K562 (cell line): ENCODE data around the gene ZNF292. TPM values are rescaled to one million over a fixed set of nuclear protein-coding genes. Genes with fewer than 3 reads are reported as not detected.
A peak's percentile ranks its signal among the peaks of the same experiment; 100 is the strongest.

ENCODE experiments used
- ATF1 ChIP-seq, 2 experiments: fragments of 450-650 bp in 1 of 2; IDR thresholded peaks; 2 replicates each; pipeline ENCODE4 v1.6.1; 2016; ENCODE audit warnings: missing compliant biosample characterization in 1 of 2, missing genetic modification characterization in 1 of 2
- BDP1 ChIP-seq: IDR thresholded peaks from 3 replicates; pipeline ENCODE4 v1.6.1; 2011; ENCODE audit not compliant: insufficient read length, insufficient read depth
- BRD4 ChIP-seq: fragments of 200-600 bp; sonication (generic); IDR thresholded peaks from 2 replicates; pipeline ENCODE4 v1.6.1; 2017; ENCODE audit warnings: inconsistent platforms
- CTBP1 ChIP-seq: fragments of 450-650 bp; IDR thresholded peaks from 2 replicates; pipeline ENCODE4 v1.6.1; 2016; ENCODE audit warnings: borderline replicate concordance
- GABPA ChIP-seq: fragments of 200-800 bp; sonication (Bioruptor generic); conservative IDR thresholded peaks from 2 replicates; pipeline ENCODE4 v1.6.1; 2016; ENCODE audit warnings: low read depth, missing genetic modification characterization, missing compliant biosample characterization
- IRF9 ChIP-seq: fragments of 450-650 bp; IDR thresholded peaks from 2 replicates; pipeline ENCODE4 v1.6.1; 2016; ENCODE audit warnings: missing biosample characterization, missing genetic modification characterization
- NCOA6 ChIP-seq: fragments of 450-650 bp; IDR thresholded peaks from 2 replicates; pipeline ENCODE4 v1.6.1; 2017; ENCODE audit warnings: mild to moderate bottlenecking
- NR2C1 ChIP-seq, 2 experiments: fragments of 450-650 bp; IDR thresholded peaks; 2 replicates each; pipeline ENCODE4 v1.6.1; 2017; ENCODE audit warnings: mild to moderate bottlenecking in 2 of 2, antibody characterized with exemption in 1 of 2, inconsistent platforms in 1 of 2, missing compliant biosample characterization in 1 of 2, missing genetic modification characterization in 1 of 2
- SNRNP70 ChIP-seq: fragments of 200-400 bp; formaldehyde crosslinking; optimal IDR thresholded peaks from 2 replicates; pipeline ENCODE3; 2017; ENCODE audit warnings: low read depth, low read length
- THAP12 ChIP-seq: fragments of 250-450 bp; sonication (Bioruptor Pico); IDR thresholded peaks from 2 replicates; pipeline ENCODE4 v1.9.0; 2021; ENCODE audit warnings: mild to moderate bottlenecking, inconsistent platforms
- UBTF ChIP-seq, 2 experiments: IDR thresholded peaks; 2 replicates each; pipeline ENCODE4 v1.6.1; 2012; ENCODE audit warnings: improper control_type of control experiment in 2 of 2, low read depth in 2 of 2, low read length in 2 of 2, borderline replicate concordance in 1 of 2
- ZC3H4 ChIP-seq: sonication (generic); formaldehyde crosslinking; IDR thresholded peaks from 2 replicates; pipeline ENCODE4 v1.9.0; 2021; ENCODE audit warnings: missing genetic modification reagents, borderline replicate concordance
- ZNF395 ChIP-seq: fragments of 200-800 bp; sonication (Bioruptor generic); IDR thresholded peaks from 2 replicates; pipeline ENCODE4 v1.6.1; 2017; ENCODE audit warnings: missing genetic modification characterization, missing compliant biosample characterization
- ZNF589 ChIP-seq: fragments of 200-800 bp; sonication (Bioruptor generic); IDR thresholded peaks from 2 replicates; pipeline ENCODE4 v1.6.1; 2016; ENCODE audit warnings: low read depth, missing genetic modification characterization, missing compliant biosample characterization
- polyA plus RNA-seq, 8 experiments: library from polyadenylated mRNA; depleted of rRNA in 4 of 8; stranded (reverse) in 5 of 8; unstranded in 3 of 8; fragments of >200 nt; fragmentation: Nextera tagmentation in 2 of 8; fragmentation: Illumina TruSeq in 1 of 8; extraction: Ambion mirVana in 2 of 8; extraction: Trizol in 1 of 8; gene quantifications; 2 replicates each; pipeline versions ENCODE4 v1.2.1 to v1.2.3, GENCODE V29; 2011 to 2014; ENCODE audit warnings: inconsistent platforms in 1 of 8, missing spikeins in 1 of 8
- total RNA-seq, 7 experiments: library from RNA; depleted of rRNA in 6 of 7; stranded (reverse); fragments of >200 nt in 6 of 7; fragmentation: Illumina TruSeq in 2 of 7; extraction: Trizol in 2 of 7; gene quantifications; 2 replicates each; pipeline versions ENCODE4 v1.2.1 to v1.2.3, GENCODE V29; 2011 to 2021; ENCODE audit warnings: low replicate concordance in 1 of 7

Gene ZNF292
- total and polyA plus RNA-seq, 9 of the 15 experiments (the other 6 are each of a cell fraction or from before 2014, with no cell fraction given): 4.4 to 17.1 (median 12.8) TPM

GRCh38 chr6:87154993-87155841 is at the start of gene ZNF292 (continued):
- TF ChIP-seq IRF9 (tag): no peak
- TF ChIP-seq BRD4: peak; percentile 74; the same call in 1 of the 2 replicates
- TF ChIP-seq CTBP1: peak; percentile 68
- TF ChIP-seq NR2C1 (IDR thresholded peaks at IDR 0.05): peak; percentile 71; the same call in 1 of the 2 replicates
- TF ChIP-seq NR2C1 (tag; IDR thresholded peaks at IDR 0.05): peak; percentile 43; the same call in 1 of the 2 replicates
- no peak for TF ChIP-seq UBTF (IDR thresholded peaks at IDR 0.05; ENCODE audit: borderline replicate concordance in 1 of 2, low read depth in 2 of 2, low read length in 2 of 2)
- 0 out of 2 replicates have a peak, but pooled peaks have one; percentile 62 for TF ChIP-seq GABPA (tag)
- TF ChIP-seq ATF1 (CRISPR knock-in tag; IDR thresholded peaks at IDR 0.05): peak; percentile 42; the same call in 1 of the 2 replicates
- TF ChIP-seq ATF1 (tag; IDR thresholded peaks at IDR 0.05): peak; percentile 92
- peak; percentile 83 for TF ChIP-seq NCOA6
- no peak for TF ChIP-seq ZNF395 (CRISPR knock-in tag)
- no peak for TF ChIP-seq ZC3H4 (CRISPR knock-in tag)
- TF ChIP-seq BDP1: no peak
- TF ChIP-seq ZNF589: peak; percentile 81; the same call in 1 of the 2 replicates
- TF ChIP-seq THAP12: peak; percentile 85; the same call in 1 of the 2 replicates
- no peak for TF ChIP-seq SNRNP70
